ENCODE measurements around the gene ZBTB20.

ZBTB20 gene

DNA sequence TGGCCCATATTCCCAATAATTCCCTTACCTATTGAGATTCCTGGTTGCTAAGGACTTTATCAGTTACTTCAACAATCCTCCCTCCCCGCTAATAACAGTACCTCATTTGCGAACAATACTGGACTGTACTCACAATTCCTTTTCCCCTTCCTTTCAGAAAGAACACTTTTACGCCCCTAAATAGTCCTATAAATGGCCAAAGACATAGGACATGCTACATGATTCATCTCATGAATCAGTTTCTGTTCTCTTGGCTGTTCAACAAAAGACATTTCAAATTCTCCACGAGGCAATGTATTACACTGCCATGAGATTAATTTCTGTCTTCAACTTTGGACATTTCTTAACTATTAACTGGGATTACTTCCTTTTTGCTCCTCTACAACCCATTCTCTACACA, 588.8 kb downstream of the ZBTB20 start:
- DNase-seq, result no peak

DNA sequence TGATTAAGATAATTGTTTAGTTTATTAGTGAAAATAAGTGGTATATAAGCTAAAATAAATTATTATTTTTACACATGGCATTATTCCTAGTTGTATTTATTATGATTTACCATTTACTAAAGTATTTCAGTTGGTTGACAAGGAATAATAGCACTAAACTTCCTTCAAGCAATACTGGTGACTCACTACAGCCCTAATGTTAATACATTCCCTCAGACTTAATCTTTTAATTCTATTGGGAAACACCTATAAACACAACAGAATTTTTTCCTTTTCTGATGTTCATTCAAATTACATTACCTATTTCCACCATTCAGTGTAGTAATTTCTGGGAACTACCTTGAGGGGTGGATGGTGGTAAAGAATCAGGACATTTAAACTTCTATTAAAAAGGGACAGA, 589.3 kb downstream of the ZBTB20 start:
- DNase-seq, result no peak

DNA sequence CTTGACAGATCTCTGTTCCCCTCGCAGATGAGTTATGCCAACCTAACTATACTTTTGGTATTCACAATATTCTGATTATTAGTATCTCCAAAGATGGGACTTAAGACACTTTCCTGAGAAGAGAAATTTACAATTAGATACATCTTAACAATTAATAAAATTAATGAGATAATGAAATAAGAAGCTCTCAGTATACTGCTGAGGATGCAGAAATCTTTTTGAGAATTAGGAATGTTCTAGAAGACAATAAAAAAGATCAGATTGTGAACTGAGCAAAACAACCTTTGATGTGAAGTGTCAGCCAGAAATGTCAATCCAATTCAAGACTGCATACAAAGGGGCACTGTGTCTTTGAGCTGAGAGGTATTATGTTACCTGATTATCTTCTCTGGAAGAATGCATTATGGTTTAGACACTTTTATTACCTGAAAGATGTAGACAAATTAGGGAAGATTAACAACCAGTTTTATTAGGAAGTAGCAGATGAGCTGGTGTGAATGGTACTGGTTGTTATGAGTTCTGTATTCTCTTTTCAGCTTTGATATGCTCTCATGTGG, 590.4 kb downstream of the ZBTB20 start:
- DNase-seq, result no peak

DNA sequence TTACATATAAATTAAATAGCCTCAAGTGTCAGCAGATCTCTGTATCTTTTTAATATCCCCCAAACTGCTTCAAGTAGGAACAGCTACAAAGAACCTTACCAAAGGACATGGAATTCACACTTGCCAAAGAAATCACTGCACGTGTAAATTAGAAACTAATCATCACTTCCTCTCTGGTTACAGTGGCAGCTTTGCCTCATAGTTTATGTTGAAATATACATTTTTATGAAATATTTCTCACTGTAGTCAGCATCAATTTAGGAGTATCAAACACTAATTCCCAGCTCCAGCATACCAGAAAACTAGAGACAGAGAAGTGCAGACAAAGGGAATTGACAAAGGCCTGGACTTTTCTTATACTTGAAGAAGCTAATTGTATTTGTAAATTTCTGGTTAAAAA, 592.4 kb downstream of the ZBTB20 start:
- no peak for DNase-seq

DNA sequence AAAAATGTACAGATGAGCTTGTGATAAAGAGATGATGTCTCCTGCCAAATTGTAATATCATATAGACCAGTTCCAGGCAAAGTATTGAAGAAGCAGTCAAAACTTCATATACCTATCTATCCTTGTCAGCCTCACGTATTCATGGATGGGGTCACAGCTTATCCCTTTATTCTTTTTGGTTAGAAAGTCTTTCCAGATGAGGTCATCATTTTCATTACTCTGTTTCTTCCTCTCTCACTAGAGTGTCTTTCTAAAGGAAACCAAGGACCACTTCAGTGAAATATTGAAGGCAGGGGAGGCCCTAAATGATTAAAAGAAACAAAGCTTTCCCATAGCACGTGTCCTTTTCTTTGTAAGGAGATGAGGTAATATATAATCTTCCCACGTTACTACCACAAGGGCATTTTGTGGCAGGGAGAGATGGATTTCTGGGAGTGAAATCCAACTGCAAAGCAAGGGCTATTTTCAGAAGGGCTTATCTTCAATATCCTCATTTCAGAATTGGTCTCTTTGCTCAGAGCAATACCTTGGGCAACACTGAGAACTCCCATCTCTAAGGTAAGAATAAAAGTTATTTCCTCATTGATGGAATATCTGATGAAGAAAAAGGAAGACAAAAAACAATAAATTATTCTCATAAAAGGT, 593.0 kb downstream of the ZBTB20 start:
- DNase-seq, result no peak

DNA sequence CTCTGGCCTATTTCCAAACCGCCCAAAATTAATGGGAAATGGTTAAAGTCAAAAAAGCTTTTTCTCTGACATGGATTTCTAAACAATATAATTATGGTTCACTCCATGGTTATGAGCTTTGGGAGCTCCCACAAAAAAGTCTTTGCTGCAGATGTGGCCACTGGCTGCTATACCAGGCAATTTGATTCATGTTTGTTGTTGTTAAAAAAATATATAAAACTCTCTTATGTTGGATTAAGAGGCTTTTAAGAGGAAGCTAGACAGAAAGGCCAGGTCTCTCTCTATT, 594.6 kb downstream of the ZBTB20 start:
- DNase-seq, result no peak

DNA sequence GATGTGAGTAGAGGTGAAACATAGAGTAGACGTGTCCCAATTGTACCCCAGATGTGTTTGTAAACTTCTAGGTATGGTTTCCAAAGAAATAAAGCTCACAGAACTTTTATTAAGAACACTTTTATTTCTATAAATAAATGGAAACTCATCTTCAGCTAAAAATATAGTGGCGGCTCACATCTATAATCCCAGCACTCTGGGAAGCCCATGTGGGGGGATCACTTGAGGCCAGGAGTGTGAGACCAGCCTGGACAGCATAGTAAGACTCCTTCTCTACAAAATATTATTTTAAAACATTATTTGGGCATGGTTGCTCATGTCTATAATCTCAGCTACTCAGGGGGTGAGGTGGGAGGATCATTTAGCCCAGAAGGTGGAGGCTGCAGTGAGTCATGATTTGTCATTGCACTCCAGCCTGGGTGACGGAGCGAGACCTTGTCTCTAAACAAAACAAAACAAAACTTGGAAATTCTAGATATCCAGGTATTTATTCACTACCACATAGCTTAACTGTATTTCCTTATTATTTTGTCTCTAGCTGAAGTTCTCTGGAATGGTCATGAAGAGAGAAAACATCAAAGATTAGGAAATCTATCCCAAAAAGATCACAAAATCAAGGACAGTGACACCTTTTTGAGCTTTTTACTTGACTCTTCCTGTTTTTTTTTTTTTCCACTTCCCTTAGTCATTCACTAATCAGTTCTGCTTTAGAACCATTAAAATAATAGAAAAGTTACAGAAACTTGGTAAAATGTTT, 595.1 kb downstream of the ZBTB20 start:
- no peak for DNase-seq

DNA sequence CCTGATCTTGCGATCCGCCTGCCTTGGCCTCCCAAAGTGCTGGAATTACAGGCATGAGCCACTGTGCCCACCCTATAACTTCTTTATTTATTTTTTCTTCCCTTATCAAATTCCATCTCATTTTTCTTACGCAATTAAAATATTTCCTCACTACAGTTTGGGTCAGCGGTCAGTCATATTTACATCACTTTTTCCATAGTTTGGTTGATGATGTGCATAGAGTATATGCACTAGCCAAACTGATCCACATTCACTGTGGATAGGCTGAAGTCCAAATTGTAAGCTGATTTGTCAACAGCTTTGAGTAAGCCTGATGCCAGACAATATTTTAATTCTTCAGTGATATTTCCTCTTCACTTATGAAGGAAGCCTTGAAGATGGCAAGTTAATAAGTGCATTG, 596.9 kb downstream of the ZBTB20 start:
- no peak for DNase-seq

DNA sequence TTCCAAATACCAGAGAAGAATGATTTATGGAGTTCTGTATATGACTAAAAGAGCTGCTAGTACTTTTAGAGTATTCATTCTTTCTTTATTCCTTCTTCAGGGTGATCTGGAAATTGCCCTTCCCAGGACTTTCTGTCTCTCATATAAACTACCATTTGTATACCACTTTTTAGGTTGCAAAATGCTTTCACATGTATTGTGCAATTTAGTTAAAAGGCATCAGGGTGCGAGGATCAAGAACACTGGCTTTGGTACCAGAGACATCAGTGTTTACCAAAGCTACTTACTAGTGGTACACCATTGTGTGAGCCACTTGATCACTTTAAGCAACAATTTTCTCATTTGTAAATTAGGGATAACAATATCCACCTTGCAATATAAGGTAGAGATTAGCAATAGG, 601.9 kb downstream of the ZBTB20 start:
- DNase-seq, result no peak

DNA sequence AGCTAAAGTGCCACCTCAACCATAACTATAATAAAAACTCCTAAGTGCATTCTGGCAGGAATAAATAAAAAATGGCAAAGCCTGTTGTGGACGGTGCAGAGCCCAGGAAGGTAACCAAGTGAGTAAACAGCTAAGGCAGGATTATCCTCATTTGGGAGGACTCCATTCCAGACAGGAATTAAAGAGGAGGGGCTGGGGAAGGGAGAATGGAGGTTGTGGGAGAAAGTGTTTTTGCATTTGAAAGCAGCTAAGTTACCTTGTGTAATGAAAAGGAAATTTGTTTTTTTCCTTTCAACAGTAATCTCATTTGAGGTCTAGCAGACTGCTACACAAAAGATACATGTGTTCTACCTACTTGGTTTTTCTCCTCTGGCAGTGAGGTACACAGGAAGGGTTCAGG, 604.7 kb downstream of the ZBTB20 start:
- DNase-seq, result no peak

DNA sequence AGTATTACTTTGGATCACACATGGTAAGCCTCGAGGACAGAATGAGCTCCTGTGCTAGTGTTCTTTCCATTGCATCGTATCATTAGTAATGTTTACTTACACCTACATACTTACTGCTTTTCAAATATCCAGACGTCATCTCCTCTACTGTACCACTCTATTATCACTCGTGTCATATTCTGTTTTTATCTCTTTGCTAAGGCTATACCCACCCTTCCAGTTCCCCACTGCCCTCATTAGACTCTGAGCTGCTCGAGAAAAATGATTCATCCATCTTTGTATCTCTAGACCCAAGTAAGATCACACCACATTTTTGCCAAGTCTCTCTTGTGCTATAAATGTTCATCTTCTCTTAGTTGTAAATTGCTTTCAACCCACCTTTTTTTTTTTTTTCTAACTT, 607.6 kb downstream of the ZBTB20 start:
- no peak for DNase-seq

DNA sequence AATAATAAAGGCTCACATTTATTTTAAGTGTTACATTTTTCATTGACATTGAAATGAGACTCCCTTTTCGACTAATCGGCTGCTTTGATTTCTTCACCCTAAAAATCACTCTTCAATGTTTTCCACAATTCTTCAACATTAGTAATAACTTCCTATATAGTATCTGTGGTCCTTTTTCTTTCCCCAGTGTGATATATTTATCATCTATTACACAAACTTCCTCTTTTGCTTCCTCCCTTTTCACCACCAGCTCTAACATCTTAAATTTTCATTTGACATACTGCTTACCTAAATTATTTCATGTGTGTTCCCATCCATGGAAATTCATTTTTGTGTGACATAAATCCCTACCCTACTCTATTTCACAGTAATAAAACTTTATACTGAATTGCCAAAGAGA, 608.9 kb downstream of the ZBTB20 start:
- DNase-seq, result no peak

DNA sequence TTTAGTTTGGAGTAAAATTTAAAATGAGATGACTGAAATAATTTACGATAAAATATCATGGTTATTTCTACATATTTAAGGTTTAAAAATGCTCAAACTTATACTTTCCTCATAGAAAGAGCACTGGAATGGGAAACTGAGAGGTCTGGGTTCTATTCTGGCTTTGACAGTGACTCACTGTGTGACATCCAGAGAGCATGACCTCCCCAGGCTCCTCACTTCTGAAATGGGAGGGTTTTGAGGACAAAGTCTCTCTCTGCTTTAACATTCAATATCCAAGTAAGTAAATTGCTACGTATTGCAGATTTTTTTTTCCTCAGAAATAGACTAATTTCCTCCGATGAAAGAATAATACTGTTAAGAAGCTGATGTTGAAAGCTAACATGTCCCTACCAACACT, 618.6 kb downstream of the ZBTB20 start:
- DNase-seq, result no peak

DNA sequence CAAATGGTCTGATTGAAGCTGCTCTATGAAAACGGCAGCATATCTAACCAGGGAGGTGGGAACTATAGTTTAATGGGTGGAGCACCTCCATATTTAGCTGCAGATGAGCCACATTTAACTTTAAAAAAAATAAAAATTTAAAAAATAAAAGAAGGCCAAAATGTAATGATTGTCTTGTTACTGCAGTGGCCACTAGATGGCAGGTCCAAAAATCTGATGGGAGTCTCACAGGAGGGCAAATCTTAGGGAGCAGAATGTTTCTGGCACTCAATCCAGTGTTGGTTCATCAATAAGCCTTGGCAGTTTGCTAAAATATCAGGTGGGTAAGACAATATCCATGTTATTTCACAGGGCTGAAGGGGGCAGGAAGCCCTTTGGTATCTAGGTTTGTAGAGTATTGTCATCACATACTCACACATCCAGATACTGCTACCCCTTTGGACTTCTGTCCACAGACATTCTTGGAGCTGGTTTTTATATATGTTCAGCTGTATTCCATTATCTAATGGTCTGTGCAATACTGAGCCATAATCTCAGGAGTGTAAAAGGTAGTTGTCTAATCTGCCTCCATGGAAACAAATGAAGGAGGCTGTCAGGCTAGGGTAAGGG, 619.9 kb downstream of the ZBTB20 start:
- no peak for DNase-seq

DNA sequence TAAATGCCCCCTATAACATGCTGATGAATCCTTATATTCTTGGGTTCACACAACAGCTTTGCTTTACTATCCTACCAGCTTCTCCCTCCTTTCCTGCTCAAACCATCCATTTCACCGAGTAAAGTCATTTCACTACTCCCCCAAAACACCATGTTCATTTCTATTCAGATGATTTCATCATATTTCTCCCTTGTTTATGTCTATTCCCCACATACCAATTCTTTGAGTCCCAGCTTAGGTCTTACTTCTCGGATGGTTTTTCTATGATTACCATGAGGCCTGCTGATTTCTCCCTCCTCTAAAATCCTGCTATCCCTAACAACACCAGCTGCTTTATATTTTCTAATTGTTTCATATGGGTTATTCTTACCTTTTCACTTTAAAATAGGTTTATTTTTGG, 621.8 kb downstream of the ZBTB20 start:
- no peak for DNase-seq

DNA sequence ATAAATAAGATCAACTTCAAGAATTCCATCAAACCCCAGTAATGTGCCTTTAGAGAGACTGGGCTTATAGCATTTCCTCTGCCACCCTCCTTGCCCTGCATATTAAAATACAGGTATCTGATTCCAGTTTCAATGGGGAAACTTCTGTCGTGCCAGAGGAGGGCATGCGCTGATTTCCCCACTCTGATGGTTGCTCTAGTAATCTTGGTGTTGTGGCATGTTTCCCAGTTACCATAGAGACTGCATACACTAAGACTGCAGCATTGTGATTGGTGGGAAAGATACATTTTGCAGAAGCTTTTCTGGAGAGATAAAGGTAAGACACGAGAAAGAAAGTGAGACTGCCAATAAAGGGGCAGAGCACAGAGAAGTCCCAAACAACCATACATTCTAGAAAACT, 627.7 kb downstream of the ZBTB20 start:
- no peak for DNase-seq

DNA sequence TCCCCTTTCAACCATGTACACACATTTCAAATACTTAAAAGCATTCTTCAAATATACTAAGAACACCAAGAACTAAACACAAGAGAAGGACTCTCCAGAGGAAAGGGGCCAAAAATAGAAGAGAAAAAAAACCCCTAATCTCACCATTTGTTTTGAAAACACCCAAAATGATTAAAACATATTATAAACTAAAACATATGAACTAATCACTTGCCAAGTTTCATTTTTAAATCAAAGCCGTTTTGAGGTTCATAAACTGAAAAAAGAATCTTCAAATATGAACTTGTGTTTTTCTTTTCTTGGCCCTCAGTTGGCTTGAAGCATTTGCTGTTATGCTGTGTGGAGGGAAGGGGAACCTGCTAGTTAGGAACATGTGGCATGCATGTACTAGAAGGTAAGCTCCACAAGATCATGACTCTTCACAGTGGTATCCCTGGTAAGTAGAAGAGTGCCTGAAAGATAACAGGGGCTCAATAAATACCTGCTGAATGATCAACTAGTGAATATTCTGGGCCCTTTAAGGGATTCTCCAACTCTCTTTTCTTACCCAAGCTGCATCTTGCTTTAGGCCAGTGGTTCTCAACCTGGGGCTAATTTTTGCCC, 628.8 kb downstream of the ZBTB20 start:
- DNase-seq, result no peak

DNA sequence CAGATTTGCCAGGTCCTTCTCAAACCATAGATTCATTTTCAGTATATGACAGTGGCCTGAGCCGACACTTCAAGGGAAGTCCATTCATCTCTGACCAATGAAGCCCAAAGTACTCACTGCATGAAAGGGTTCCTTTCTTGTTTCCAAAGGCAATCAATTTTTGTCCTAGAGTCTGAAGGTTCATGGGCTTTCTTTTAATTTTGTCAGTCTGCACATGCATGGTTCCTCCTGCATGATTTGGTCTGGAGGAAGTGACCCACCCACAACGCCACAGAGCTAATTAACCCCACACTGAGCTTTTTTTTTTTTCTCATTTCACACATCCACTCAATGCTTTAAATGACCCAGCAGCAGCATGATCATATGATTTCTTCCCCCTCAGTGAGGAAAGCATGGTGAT, 636.9 kb downstream of the ZBTB20 start:
- DNase-seq, result no peak

DNA sequence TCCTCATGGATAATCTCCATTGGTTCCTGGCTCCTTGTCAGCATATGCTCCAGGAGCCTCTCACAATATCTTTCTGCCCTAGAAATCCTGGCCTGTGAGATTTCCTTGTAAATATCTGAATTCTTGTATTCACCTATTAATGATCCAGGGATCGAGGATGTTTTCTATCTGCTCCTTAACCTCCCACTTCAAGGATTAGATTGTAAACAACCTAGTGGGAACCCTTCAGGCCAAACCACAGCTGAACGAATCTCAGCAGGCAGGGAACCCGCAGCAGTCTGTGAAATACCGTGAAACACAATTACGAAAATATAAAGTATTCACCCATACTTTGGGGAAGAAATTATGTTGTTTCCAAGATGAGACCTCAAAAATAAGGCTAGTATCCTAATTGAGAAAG, 637.3 kb downstream of the ZBTB20 start:
- no peak for DNase-seq

DNA sequence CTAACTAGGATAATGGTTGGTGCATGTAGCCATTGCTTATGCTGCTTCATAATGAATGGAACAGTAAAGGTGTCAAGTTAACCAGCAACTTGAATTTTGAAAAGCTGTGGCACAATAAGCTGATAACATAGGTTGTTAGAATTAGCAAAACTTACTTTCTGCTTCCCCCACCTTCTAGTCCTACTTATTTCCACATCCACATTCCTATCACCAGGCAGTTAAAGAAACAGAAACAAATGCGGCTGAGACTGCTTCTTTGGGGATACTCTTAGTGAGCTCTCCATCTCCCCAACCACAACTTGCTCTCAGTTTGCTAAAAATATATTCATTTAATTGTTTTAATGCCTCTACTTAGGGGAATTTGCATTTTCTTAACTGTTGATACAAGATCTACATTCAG, 638.1 kb downstream of the ZBTB20 start:
- DNase-seq, result no peak

DNA sequence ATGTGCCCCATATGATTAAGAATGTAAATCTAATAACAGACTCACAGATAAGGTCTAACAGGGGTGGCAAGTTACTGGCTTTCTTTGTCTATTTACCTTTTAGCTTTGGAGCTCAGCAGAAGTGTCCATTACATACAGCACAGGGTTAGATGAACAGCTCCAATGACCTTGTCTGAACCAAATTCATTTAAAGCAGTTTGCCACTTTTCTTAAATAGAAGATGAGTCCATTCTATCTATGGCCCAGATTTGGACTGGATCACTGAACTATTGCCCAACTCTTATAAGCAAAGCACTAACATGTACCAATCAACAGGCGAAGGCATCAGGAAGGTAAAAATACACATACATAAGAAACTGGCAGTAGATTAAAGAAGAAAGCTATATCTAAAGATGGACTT, 638.9 kb downstream of the ZBTB20 start:
- no peak for DNase-seq

DNA sequence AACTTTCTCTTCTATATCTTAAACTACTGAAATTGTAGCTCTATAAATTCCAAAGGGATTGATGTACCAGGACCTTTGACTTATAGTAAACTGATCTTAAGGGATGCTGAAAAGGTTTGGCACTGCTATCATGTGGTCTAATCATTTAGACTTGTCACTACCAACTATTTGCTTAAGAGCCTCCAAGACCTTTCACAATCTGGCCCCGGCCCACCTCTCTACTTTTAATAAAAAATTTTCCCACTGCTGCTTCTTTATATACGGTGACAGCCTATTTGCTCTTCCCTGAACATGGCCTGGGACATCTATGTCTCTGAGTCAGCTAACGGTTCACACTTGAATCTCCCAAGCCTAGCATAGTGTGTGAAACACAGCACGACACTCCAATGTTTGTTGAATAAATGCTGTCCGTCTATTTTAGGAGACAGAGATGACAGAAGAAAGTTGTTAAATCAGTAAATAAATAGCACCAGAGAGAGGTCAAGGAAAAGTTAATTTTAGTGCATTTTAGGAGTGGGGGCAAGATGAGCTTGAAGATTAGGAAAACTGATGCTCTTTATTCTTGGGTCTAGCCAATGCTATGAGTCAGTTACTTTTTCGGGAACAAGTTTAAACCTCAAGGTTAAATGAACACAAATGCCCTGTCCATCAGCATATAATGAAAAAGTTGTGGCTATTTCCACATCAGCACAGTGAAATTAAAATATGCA, 640.3 kb downstream of the ZBTB20 start:
- no peak for DNase-seq

DNA sequence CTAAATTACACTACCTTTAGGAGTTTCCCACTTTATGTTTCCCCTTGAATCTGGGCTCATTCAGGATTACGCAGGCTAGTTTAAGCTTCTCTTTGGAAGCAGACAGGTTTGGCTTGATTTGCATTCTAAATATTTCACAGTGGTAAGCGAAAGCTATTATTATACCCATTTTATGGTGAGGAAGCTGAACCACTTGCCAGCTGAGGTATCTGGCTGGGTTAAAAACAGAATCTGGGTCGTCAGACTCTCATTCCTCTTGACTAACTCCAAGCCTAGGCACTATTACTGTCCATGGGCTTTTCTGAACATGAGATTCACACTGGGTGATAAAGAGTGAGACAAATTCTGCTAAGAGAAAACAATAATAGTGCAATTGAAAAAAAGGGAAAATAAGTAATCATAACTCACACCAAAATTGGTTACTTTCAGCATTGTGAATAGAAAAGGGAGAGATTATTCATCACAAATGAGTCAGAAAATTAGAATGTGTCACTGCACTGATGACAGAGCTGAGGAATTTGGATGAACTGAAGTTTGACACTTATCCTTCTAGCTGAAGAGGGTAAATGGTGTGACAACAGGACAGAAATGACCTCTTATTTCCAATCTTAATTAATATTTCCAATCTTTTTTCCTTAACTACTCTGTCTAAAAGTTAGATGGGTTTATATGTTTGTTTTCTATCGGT, 642.0 kb downstream of the ZBTB20 start:
- DNase-seq, result no peak
